Measurements from ENCODE around the gene CD53. TPM values are rescaled to one million over a fixed set of nuclear protein-coding genes. Genes with fewer than 3 reads are reported as not detected.
A peak's percentile ranks its signal among the peaks of the same experiment; 100 is the strongest.

CD53 gene
- total RNA-seq, 1 donor, result 334 TPM

DNA sequence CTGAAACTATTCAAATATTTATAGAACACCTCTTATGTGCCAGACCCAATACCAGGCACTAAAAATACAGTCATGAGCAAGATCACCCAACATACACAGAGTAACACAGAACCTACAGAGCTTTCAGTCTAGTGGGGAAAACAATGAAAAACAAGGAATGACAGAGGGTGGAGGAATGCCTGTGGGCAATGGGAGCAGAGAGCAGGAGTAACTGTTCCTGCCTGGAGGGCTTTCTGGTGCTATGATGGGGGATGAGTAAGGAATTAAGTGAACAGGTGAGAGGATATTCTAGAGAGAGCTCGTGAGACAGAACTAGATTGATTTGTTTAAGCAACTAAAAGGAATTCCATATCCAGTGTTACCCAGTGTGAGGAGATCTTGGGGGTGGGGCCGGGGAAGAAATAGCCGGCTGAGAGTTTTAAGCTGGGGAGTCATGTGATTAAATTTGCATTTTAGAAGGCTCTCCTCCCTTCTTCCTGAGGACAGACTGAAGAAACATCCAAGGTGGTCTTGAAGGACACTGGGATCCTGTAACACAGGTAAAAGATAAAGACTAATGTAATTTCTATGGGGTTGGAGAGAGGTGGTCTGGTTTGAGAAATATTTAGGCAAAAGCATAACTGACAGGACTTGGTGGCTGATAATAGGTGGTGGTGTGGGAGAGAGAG is 2.1 kb upstream of the CD53 start:
- Histone ChIP-seq H3K4me3 (ENCODE audit: low read length) (peak overlapping the region; percentile 1), H3K9me3 (ENCODE audit: low read depth, low read length) (peaks cover under 1% of the 10 kb centered on the region), H3K4me1 (ENCODE audit: insufficient read depth, low read length) (peaks cover 28% of the 10 kb centered on the region), H3K27me3 (ENCODE audit: insufficient read depth, low read length) (no peaks in the 10 kb centered on the region)

DNA sequence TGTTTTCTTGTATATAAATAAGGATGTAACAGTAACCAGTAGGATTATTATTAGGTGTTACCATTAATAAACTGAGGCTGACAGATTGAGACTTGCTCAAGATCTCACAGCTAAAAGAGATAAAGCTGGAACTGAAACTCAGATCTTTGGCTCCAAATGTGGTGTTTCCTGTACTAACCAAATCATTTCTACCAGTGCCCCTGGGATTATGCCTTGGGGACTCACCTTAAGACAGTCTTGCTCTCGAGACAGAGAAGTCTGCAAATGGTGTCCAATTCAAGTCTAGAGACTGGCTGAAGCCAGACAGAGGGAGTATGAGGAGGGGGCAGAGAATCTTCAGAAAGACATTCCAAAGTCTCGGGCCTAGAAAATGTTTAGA is 593 bp upstream of the CD53 start:
- H3K4me1 ChIP-seq (ENCODE audit: insufficient read depth, low read length), result peaks cover 32% of the 10 kb centered on the region
- peak overlapping the region; percentile 64 for H3K4me3 ChIP-seq (ENCODE audit: low read length)
- H3K9me3 ChIP-seq (ENCODE audit: low read depth, low read length), result no peaks in the 10 kb centered on the region
- no peaks in the 10 kb centered on the region for H3K27me3 ChIP-seq (ENCODE audit: insufficient read depth, low read length)

DNA sequence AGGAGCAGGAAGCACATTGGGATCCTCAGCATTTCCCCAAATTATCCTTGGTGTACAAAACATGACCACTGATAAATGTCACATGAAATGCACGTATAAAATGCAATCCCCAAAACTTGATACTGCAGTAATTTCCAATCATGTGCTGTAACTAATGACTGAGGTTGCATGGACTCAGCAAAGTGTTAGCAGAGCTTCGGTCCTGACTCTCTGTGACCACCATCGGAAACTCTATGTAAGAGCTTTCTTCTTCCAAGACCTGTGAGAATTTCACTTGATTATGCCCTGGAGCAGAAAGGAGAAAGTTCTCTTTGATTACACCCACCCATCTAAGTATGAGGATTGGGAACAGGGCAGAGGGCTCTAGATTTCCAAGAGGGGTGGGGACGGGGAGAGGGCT is 908 bp downstream of the CD53 start:
- peaks cover 42% of the 10 kb centered on the region for H3K4me1 ChIP-seq (ENCODE audit: insufficient read depth, low read length)
- no peaks in the 10 kb centered on the region for H3K27me3 ChIP-seq (ENCODE audit: insufficient read depth, low read length)
- H3K9me3 ChIP-seq (ENCODE audit: low read depth, low read length), result no peaks in the 10 kb centered on the region
- H3K4me3 ChIP-seq (ENCODE audit: low read length), result peak overlapping the region; percentile 64

DNA sequence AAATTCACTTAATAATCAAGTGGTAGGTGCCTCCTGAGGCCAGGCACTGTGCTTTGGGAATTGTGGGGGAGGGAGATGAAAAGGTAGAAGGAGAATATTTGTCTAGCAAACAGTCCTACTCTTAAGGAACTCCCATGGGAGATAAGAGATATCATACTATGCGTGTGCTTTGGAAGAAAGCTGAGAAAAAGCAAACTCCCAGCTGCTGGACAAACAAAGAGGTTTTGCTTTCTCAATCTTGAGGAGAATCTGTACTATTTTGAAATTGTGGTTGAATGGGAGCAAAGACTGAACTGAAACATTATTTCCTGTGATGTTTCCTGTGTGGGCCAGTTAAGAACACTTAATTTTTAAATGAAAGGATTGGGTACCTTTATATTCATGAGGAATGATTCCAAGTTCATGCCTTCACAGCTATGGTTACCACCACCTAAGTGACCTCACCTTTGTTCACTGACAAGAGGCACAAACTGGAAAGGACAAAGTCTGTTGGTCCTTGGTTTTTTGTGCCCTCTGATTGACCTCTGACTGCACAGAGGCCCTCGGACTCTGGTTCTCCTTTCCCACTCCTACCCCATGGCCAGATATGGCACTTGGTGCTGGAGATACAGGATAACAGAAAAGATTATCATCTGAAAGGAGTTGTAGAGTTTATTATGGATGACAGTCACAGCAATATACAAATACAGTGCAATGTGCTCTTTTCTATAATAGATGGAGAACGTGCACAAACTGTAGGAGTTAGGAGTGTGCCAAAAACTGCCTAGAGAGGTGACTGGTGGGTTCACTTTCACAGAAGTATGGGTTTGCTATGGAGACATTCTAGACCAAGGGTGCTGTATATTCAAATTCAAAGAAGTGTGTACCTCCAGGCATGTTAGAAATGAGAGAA is 1.6 kb downstream of the CD53 start:
- H3K27me3 ChIP-seq (ENCODE audit: insufficient read depth, low read length), result no peaks in the 10 kb centered on the region
- peak overlapping the region; percentile 64 for H3K4me3 ChIP-seq (ENCODE audit: low read length)
- H3K9me3 ChIP-seq (ENCODE audit: low read depth, low read length), result no peaks in the 10 kb centered on the region
- H3K4me1 ChIP-seq (ENCODE audit: insufficient read depth, low read length), result peaks cover 50% of the 10 kb centered on the region

DNA sequence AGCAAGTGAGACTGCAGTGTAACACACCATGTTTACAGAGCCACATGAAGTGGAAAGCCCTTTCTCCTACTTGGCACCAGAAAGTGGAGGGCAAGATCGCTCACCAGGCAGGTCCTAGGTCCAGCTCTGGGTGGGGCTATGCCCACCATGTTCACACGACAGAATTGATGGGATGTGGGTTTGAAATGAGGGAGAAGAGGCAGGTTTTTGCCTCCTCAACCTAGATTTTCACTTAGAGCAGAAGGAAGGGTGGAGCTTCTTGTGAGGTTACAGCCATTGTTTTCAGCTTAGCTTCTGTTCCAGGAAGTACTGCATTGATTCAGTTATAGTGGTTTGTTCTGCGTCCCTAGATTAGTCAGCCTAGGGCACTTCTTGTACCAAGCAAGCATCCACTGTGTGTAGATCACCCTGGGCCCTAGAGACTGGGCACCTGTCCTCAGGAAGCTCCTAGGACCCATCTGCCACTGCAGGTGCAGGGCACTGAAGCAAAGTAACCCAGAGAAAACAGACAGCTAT is 2.3 kb downstream of the CD53 start:
- Histone ChIP-seq H3K9me3 (ENCODE audit: low read depth, low read length) (no peaks in the 10 kb centered on the region), H3K27me3 (ENCODE audit: insufficient read depth, low read length) (no peaks in the 10 kb centered on the region), H3K4me3 (ENCODE audit: low read length) (peak overlapping the region; percentile 64), H3K4me1 (ENCODE audit: insufficient read depth, low read length) (peaks cover 57% of the 10 kb centered on the region)

DNA sequence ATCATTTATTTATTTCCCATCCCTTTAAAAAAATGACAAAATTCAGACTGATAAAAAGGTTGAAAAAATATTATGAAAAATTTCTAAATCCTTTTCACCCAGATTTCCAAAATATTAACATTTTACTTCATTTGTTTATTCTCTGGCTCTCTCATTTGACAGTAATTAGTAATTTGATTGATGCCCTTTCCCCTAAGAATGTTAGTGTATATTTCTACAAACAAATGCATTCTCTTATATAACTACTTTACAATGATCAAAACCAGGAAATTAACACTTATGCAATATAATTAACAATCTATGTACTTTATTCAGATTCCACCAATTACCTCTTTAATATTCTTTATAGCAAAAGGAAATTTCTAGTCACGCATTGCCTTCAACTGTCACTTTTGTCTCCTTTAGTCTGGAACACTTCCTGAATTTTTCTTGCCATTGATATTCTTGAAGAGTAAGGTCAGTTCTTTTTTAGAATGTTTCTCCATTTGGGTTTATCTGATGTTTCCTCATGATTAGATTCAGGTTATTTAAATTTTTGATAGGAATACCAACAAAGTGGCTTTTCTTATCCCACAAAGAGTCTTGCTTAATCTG is 3.9 kb downstream of the CD53 start:
- H3K4me1 ChIP-seq (ENCODE audit: insufficient read depth, low read length), result peaks cover 58% of the 10 kb centered on the region
- H3K4me3 ChIP-seq (ENCODE audit: low read length), result no peak overlapping the region
- no peaks in the 10 kb centered on the region for H3K9me3 ChIP-seq (ENCODE audit: low read depth, low read length)
- H3K27me3 ChIP-seq (ENCODE audit: insufficient read depth, low read length), result no peaks in the 10 kb centered on the region

DNA sequence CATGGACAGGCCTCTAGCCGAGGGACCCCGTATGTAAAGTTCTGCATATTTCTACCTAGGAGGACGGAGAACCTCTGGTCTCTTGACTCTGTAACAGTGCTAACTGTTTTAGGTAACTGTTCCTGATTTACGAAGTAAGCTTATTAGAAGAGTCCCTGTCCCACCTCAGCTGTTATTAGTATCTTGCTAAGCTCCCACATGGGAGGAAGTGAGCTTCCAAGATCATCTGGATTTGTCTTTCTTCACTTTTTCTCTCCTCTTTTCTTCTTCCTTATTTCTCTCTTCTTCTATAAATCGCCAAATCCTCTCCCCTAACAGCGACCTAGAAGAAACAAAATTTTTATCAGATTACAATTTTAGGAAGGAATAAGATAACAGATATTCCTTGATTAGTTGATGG is 4.4 kb downstream of the CD53 start:
- peaks cover 55% of the 10 kb centered on the region for H3K4me1 ChIP-seq (ENCODE audit: insufficient read depth, low read length)
- no peaks in the 10 kb centered on the region for H3K27me3 ChIP-seq (ENCODE audit: insufficient read depth, low read length)
- H3K9me3 ChIP-seq (ENCODE audit: low read depth, low read length), result no peaks in the 10 kb centered on the region
- no peak overlapping the region for H3K4me3 ChIP-seq (ENCODE audit: low read length)

DNA sequence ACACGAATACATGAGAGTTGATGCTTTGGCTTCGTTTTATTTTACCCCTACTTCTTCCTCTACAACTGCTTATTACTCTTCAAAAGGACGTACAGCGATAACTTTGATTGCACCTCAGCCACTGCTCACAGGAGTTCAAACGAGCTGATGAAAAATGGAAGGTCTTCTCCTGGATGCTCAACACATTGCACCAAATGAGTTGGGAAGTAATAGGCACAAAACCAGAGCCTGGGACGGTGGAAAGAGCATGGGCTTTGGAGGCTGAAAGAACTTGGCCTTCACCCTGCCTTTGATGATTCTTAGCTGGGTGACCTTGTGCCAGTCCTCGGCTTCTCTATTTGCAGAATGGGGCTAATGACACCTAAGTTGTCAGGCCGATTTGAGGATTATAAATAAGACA is 4.8 kb downstream of the CD53 start:
- Histone ChIP-seq H3K9me3 (ENCODE audit: low read depth, low read length) (no peaks in the 10 kb centered on the region), H3K4me3 (ENCODE audit: low read length) (no peak overlapping the region), H3K27me3 (ENCODE audit: insufficient read depth, low read length) (no peaks in the 10 kb centered on the region), H3K4me1 (ENCODE audit: insufficient read depth, low read length) (peaks cover 51% of the 10 kb centered on the region)

DNA sequence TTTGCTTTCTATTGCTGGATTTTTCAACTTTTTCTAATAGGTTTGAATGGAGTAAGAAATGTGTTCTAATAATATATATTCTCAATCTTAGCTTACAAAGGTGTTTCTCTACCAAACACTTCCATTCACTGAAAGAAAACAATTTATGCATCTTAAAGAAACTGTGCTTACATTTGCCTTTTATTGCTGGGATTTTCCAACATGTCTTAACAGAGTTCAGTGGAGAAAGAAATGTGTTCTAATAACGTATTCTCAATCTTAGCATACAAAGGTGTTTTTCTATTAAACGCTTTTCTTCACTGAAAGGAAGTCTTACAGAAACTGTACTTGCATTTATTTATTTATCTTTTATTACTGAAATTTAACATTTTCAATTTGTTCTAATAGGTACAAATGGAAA is 5.6 kb downstream of the CD53 start:
- no peak overlapping the region for H3K4me3 ChIP-seq (ENCODE audit: low read length)
- no peaks in the 10 kb centered on the region for H3K27me3 ChIP-seq (ENCODE audit: insufficient read depth, low read length)
- no peaks in the 10 kb centered on the region for H3K9me3 ChIP-seq (ENCODE audit: low read depth, low read length)
- H3K4me1 ChIP-seq (ENCODE audit: insufficient read depth, low read length), result peaks cover 51% of the 10 kb centered on the region

DNA sequence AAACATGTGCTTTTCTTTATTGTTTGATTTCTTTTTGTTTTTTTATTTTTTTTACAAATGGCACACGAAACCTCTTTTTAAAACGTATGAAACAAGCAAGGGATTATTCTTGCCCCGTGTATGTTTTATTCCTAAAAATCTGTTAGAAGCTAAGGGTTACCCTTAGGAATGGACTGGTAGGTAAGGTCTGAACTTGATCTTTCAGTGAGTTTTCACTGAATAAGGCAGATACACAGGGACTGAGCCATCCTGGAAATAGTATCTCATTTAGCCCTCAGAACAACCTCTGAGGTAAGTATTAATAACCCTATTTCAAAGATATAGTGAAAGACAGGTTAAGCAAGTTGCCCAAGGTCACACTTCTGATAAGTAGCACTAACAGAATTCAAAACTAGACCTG is 6.0 kb downstream of the CD53 start:
- no peaks in the 10 kb centered on the region for H3K9me3 ChIP-seq (ENCODE audit: low read depth, low read length)
- peaks cover 51% of the 10 kb centered on the region for H3K4me1 ChIP-seq (ENCODE audit: insufficient read depth, low read length)
- H3K4me3 ChIP-seq (ENCODE audit: low read length), result no peak overlapping the region
- no peaks in the 10 kb centered on the region for H3K27me3 ChIP-seq (ENCODE audit: insufficient read depth, low read length)

DNA sequence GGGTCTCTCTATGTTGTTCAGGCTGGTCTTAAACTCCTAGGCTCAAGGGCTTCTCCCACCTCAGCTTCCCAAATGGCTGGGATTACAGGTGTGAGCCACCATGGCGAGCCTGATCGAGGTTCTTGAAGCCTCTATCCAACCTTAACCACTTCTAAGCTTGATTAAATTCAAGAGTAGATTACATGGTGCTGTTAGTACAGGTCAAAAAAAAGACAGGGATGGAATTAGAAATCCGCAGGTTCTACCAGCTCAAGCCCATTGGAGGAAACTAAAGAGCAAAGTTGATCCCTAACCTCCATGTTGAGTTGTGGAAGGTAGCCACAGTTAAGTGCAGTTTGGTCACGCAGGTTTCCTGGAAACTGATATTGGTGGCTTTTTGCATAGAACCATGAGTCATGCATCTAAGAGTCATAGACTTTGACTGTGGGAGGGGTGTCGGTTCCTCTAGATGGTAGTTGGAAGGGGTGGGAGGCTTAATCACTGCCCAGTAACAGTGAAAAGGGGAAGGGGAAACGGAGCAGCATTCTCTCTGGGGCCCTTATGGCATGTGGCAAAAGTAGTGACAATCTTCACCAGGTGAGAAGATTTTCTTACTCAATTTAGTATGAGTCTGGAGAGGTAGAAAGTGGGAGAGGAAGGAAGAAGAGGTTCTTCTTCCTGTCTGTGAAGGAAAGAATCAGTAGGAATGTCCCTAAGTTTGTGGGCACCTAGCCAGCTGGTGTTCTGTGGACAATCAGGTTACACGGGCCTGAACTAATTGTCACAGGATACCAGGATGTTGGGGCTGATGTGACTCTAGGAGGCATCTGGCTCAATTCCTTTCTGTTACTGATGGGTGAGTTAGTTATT is 7.0 kb downstream of the CD53 start:
- Histone ChIP-seq H3K9me3 (ENCODE audit: low read depth, low read length) (no peaks in the 10 kb centered on the region), H3K4me3 (ENCODE audit: low read length) (no peak overlapping the region), H3K27me3 (ENCODE audit: insufficient read depth, low read length) (no peaks in the 10 kb centered on the region), H3K4me1 (ENCODE audit: insufficient read depth, low read length) (peaks cover 51% of the 10 kb centered on the region)

DNA sequence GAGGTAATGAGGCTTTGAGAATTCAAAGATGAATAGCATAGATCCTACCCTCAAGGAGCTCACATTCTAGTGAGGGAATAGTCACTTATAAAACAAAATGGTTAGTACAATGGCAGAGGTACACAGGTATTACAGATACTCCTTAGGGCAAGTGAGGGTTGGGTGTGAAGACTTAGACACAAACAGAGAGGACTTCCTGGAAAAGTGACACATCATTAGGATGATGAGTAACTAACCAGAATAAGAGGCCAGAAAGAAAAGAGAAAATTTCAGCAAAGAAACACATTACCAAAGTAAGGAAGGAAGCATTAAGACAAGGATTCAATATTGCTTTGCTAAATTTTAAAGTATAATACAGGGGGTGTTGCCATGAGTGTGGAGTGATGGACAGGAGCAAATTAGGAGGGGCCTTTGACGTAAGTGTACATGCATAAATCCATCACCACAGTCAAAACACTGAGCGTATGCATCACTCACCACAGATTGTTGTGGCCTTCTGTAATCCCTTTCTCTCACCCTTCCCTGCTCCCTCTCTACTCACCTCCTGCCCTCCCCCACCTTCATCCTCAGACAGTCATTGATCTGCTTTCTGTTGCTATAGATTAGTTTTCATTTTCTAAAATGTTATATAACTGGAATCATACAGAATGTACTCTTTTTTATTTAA is 7.9 kb downstream of the CD53 start:
- H3K4me1 ChIP-seq (ENCODE audit: insufficient read depth, low read length), result peaks cover 46% of the 10 kb centered on the region

DNA sequence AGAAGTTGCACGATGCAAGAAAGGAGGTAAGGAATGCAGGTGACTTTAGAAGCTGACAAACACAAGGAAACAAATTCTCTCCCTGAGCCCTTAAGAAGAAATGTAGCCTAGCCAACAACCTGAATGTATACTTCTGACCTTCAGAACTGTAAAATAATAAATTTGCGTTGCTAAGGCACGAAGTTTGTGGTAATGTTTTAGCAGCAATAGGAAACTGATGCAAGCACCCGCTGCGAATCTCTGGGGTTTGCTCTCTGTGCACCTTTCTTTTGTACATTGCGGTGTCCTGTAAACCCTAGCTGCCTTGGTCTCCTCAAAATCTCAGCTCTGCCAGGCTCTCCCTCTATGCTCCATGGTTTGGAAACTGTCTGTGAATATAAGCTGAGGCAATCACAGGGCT is 15.1 kb downstream of the CD53 start:
- no peaks in the 10 kb centered on the region for H3K27me3 ChIP-seq (ENCODE audit: insufficient read depth, low read length)
- no peaks in the 10 kb centered on the region for H3K9me3 ChIP-seq (ENCODE audit: low read depth, low read length)
- no peak overlapping the region for H3K4me3 ChIP-seq (ENCODE audit: low read length)
- H3K4me1 ChIP-seq (ENCODE audit: insufficient read depth, low read length), result peaks cover 54% of the 10 kb centered on the region

More for the DNA sequence above, 7.9 kb downstream of the CD53 start:
- Histone ChIP-seq H3K27me3 (ENCODE audit: insufficient read depth, low read length) (no peaks in the 10 kb centered on the region), H3K4me3 (ENCODE audit: low read length) (no peak overlapping the region), H3K9me3 (ENCODE audit: low read depth, low read length) (no peaks in the 10 kb centered on the region)

DNA sequence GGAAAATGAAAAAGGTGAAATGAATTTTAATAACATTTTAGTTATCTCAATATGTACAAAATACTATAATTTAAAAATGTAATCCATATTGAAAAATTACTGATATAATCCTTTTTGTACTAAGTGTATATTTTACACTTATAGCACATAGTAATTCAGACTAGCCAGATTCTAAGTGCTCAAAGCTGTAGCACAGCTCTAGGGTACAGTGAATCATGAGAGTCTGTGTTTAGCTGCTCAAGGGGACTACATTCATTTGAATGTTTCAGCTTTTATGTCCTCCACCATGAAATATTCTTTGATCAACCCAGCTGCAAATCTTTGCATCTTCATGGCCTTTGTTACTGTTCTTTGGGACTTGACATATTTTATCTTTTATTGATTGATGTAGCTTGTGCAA is 15.7 kb downstream of the CD53 start:
- Histone ChIP-seq H3K4me1 (ENCODE audit: insufficient read depth, low read length) (peaks cover 59% of the 10 kb centered on the region), H3K9me3 (ENCODE audit: low read depth, low read length) (no peaks in the 10 kb centered on the region), H3K4me3 (ENCODE audit: low read length) (no peak overlapping the region)

More for the DNA sequence above, 15.7 kb downstream of the CD53 start:
- H3K27me3 ChIP-seq (ENCODE audit: insufficient read depth, low read length), result no peaks in the 10 kb centered on the region

Measured in mononuclear cell (primary cell).